GM12878 (cell line): ENCODE measurements around the gene BBS10. TPM values are rescaled to one million over a fixed set of nuclear protein-coding genes. Genes with fewer than 3 reads are reported as not detected.

Experiments used
- ATAC-seq: fragments of 200-7000 bp; cut with Tn5 transposase; 3 replicates; pipeline ENCODE4 v1.9.1; 2020; ENCODE audit warnings: mild to moderate bottlenecking, moderate library complexity
- BruUV-seq: library from RNA; stranded (reverse); fragments of 400-500 nt; replicated peaks from 2 replicates; lab custom pipeline; 2021; lab: Mats Ljungman, UMichigan
- CTCF ChIA-PET: fragments of 300-600 bp; sonication (Branson Sonifier 250); formaldehyde crosslinking; extraction: SDS; loops from one replicate; lab custom pipeline; 2021; ENCODE audit warnings: inconsistent platforms; lab: Yijun Ruan, JAX
- POLR2A ChIA-PET: fragments of 350-600 bp; formaldehyde crosslinking; extraction: SDS; loops from one replicate; lab custom pipeline; 2021; ENCODE audit warnings: inconsistent platforms; lab: Charles Lee
- RAD21 ChIA-PET: fragments of 300-600 bp; sonication (Branson Sonifier 250); formaldehyde crosslinking; loops from one replicate; lab custom pipeline; 2023; ENCODE audit warnings: antibody characterized with exemption; ENCODE audit not compliant: unreplicated experiment; lab: Charles Lee
- SMC1A ChIA-PET: fragments of 300-600 bp; sonication (Branson Sonifier 250); formaldehyde crosslinking; loops from one replicate; lab custom pipeline; 2023; ENCODE audit not compliant: unreplicated experiment, uncharacterized antibody; lab: Charles Lee
- DNase-seq: peaks from one replicate; pipeline ENCODE4 v3.0.0-alpha.2; 2011; ENCODE audit warnings: low read depth, low spot score
- FAIRE-seq: peaks from 3 replicates; lab custom pipeline; 2011; peaks lifted over from hg19 to GRCh38; lab: Jason Lieb, UNC
- H2AFZ ChIP-seq: 2 replicates; pipeline ENCODE4 v1.6.0; 2011; ENCODE audit warnings: low read depth, low read length, control low read depth; ENCODE audit not compliant: control insufficient read depth
- H3K27ac ChIP-seq: 2 replicates; pipeline ENCODE4 v1.5.1; 2011; ENCODE audit warnings: control low read depth; ENCODE audit not compliant: control insufficient read depth, insufficient read depth
- H3K27me3 ChIP-seq, 2 experiments: replicated peaks in 1 of 2; 2 replicates each; pipeline versions ENCODE4 v1.6.0 to v1.6.1; 2011; ENCODE audit warnings: low read length in 1 of 2; ENCODE audit not compliant: control insufficient read depth in 2 of 2, insufficient read depth in 2 of 2
- H3K36me3 ChIP-seq, 2 experiments: 2 replicates each; pipeline ENCODE4 v1.5.1; 2011; ENCODE audit warnings: low read length in 1 of 2; ENCODE audit not compliant: control insufficient read depth in 2 of 2, insufficient read depth in 2 of 2
- H3K4me1 ChIP-seq: 2 replicates; pipeline ENCODE4 v1.6.1; 2011; ENCODE audit warnings: mild to moderate bottlenecking, low read length, moderate library complexity, mixed read lengths; ENCODE audit not compliant: control insufficient read depth, insufficient read depth
- H3K4me2 ChIP-seq: 2 replicates; pipeline ENCODE4 v1.6.0; 2011; ENCODE audit warnings: control low read depth; ENCODE audit not compliant: control insufficient read depth, insufficient read depth
- H3K4me3 ChIP-seq: fragments of 200-600 bp; sonication (generic); 2 replicates; pipeline ENCODE4 v1.5.1; 2016
- H3K79me2 ChIP-seq: 2 replicates; pipeline ENCODE4 v1.6.0; 2011; ENCODE audit warnings: low read length; ENCODE audit not compliant: control insufficient read depth, insufficient read depth
- H3K9ac ChIP-seq: 2 replicates; pipeline ENCODE4 v1.8.0; 2011; ENCODE audit warnings: low read length, control low read depth, mixed read lengths; ENCODE audit not compliant: control insufficient read depth, insufficient read depth
- H3K9me3 ChIP-seq: replicated peaks from 3 replicates; pipeline ENCODE4 v1.5.1; 2011; ENCODE audit warnings: mild to moderate bottlenecking, low read length; ENCODE audit not compliant: control insufficient read depth, insufficient read depth
- H4K20me1 ChIP-seq: 2 replicates; pipeline ENCODE4 v1.6.0; 2011; ENCODE audit not compliant: control insufficient read depth, insufficient read depth
- ATF7 ChIP-seq: fragments of 450-650 bp; IDR thresholded peaks from 2 replicates; pipeline ENCODE4 v1.6.1; 2016; ENCODE audit warnings: low read depth, mild to moderate bottlenecking
- CBFB ChIP-seq: IDR thresholded peaks from 2 replicates; pipeline ENCODE4 v1.6.1; 2016; ENCODE audit warnings: antibody characterized with exemption, low read depth
- EP300 ChIP-seq, 2 experiments: fragments of 150-350 bp in 1 of 2; IDR thresholded peaks; 2 replicates each; pipeline ENCODE4 v1.6.1; 2011 to 2012; ENCODE audit warnings: low read depth in 2 of 2, low read length in 2 of 2, borderline replicate concordance in 1 of 2, improper control_type of control experiment in 1 of 2, inconsistent platforms in 1 of 2; ENCODE audit not compliant: control insufficient read depth in 1 of 2
- ESRRA ChIP-seq: IDR thresholded peaks from 2 replicates; pipeline ENCODE4 v1.6.1; 2012; ENCODE audit warnings: mild to moderate bottlenecking, low read length, improper control_type of control experiment
- GATAD2B ChIP-seq: fragments of 450-650 bp; conservative IDR thresholded peaks from 2 replicates; pipeline ENCODE4 v1.6.1; 2017; ENCODE audit warnings: low read depth, mild to moderate bottlenecking, moderate library complexity
- HCFC1 ChIP-seq: fragments of 150-350 bp; IDR thresholded peaks from 2 replicates; pipeline ENCODE4 v1.6.1; 2014; ENCODE audit warnings: low read length
- NFYA ChIP-seq: IDR thresholded peaks from 2 replicates; pipeline ENCODE4 v1.6.1; 2011; ENCODE audit warnings: low read depth, mild to moderate bottlenecking, low read length, improper control_type of control experiment, borderline replicate concordance
- NFYB ChIP-seq: IDR thresholded peaks from 2 replicates; pipeline ENCODE4 v1.6.1; 2011; ENCODE audit warnings: low read depth, mild to moderate bottlenecking, low read length, improper control_type of control experiment, moderate library complexity; ENCODE audit not compliant: insufficient read depth
- RAD51 ChIP-seq: fragments of 450-650 bp; IDR thresholded peaks from 2 replicates; pipeline ENCODE4 v1.6.1; 2016; ENCODE audit warnings: moderate library complexity, mild to moderate bottlenecking, inconsistent platforms
- RELA ChIP-seq: fragments of 450-650 bp; IDR thresholded peaks from 2 replicates; pipeline ENCODE4 v1.8.0; 2014; ENCODE audit warnings: borderline replicate concordance; ENCODE audit not compliant: partially characterized antibody
- SMAD1 ChIP-seq: fragments of 450-650 bp; IDR thresholded peaks from 2 replicates; pipeline ENCODE4 v1.6.1; 2018; ENCODE audit warnings: mild to moderate bottlenecking, low read depth; ENCODE audit not compliant: partially characterized antibody
- TCF3 ChIP-seq: IDR thresholded peaks from 2 replicates; pipeline ENCODE4 v1.6.1; 2012; ENCODE audit warnings: low read depth, mild to moderate bottlenecking, low read length, borderline replicate concordance; ENCODE audit not compliant: insufficient read depth
- TCF7 ChIP-seq: IDR thresholded peaks from 2 replicates; pipeline ENCODE4 v1.6.1; 2014; ENCODE audit warnings: antibody characterized with exemption, borderline replicate concordance
- WGBS: methylation state at CpG from one replicate; pipeline ENCODE4 v1.1.6; 2016; ENCODE audit warnings: low lambda C conversion rate; ENCODE audit not compliant: insufficient replicate concordance, insufficient coverage; ENCODE audit errors: missing lambda C conversion rate; 5-methylcytosine and 5-hydroxymethylcytosine counted together
- in situ Hi-C: fragments of 300-500 bp; cut with MboI; formaldehyde crosslinking; loops from 9 replicates; pipeline ENCODE4 v1.14.3; 2018; ENCODE audit warnings: mixed read lengths
- intact Hi-C: fragments of 100-400 bp; cut with micrococcal nuclease; formaldehyde crosslinking; loops from one replicate; pipeline ENCODE4 v1.14.2; 2022; ENCODE audit not compliant: unreplicated experiment
- polyA plus RNA-seq, 11 experiments: library from polyadenylated mRNA; depleted of rRNA in 4 of 11; unstranded in 6 of 11; stranded (reverse) in 5 of 11; fragments of >200 nt; fragmentation: Nextera tagmentation in 4 of 11; fragmentation: Illumina TruSeq in 1 of 11; extraction: Ambion mirVana in 4 of 11; extraction: Trizol in 1 of 11; gene quantifications; 1 replicate in 1 of 11; 2 replicates in 10 of 11; pipeline versions ENCODE4 v1.2.1 to v1.2.3, GENCODE V29; 2011 to 2016; ENCODE audit warnings: inconsistent platforms in 2 of 11, missing spikeins in 2 of 11, low read depth in 1 of 11
- total RNA-seq, 4 experiments: library from RNA; depleted of rRNA in 3 of 4; stranded (reverse); fragments of >200 nt in 3 of 4; fragmentation: Illumina TruSeq in 1 of 4; extraction: Trizol in 1 of 4; gene quantifications; 2 replicates each; pipeline versions ENCODE4 v1.2.1 to v1.2.3, GENCODE V29; 2013 to 2021
- TF ChIP-seq, protein P1 (sequence below): IDR thresholded peaks from 2 replicates; pipeline ENCODE4 v1.6.1; 2011; ENCODE audit warnings: mild to moderate bottlenecking, low read depth, low read length, moderate library complexity; ENCODE audit not compliant: insufficient replicate concordance

BBS10 gene
- total and polyA plus RNA-seq, 10 of the 15 experiments (the other 5 are each of a cell fraction or from before 2014, with no cell fraction given): 1.2 to 9.8 (median 5.9) TPM

GRCh38 chr12:76360316-76360715 is 12.1 kb upstream of the BBS10 start:
- in situ Hi-C loops: no loop called here
- no peaks in the 10 kb centered on the region for H3K4me1 ChIP-seq
- DNase-seq: no peak
- H3K9me3 ChIP-seq: no peaks in the 10 kb centered on the region
- CTCF ChIA-PET: no interaction called here
- H3K4me2 ChIP-seq: no peak overlapping the region
- no TSS peak for BruUV-seq
- no peak overlapping the region for H3K27ac ChIP-seq
- H3K36me3 ChIP-seq: peaks cover 0 to 5% of the 10 kb centered on the region in 2 experiments; a peak in 1 of 4 replicates
- H3K27me3 ChIP-seq: no peaks in the 10 kb centered on the region
- no peaks in the 10 kb centered on the region for H3K79me2 ChIP-seq
- RAD21 ChIA-PET: no interaction called here
- H2AFZ ChIP-seq: no peak overlapping the region
- FAIRE-seq: no peak
- no peaks in the 10 kb centered on the region for H4K20me1 ChIP-seq
- WGBS: over 99% methylated on average over 9 of the region's 9 CpGs
- POLR2A ChIA-PET: no interaction called here
- TF ChIP-seq, protein P1, sequence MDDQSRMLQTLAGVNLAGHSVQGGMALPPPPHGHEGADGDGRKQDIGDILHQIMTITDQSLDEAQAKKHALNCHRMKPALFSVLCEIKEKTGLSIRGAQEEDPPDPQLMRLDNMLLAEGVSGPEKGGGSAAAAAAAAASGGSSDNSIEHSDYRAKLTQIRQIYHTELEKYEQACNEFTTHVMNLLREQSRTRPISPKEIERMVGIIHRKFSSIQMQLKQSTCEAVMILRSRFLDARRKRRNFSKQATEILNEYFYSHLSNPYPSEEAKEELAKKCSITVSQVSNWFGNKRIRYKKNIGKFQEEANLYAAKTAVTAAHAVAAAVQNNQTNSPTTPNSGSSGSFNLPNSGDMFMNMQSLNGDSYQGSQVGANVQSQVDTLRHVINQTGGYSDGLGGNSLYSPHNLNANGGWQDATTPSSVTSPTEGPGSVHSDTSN: no peak
- TF ChIP-seq ATF7 (no peak), TCF7 (no peak), EP300 (IDR thresholded peaks at IDR 0.05; ENCODE audit: borderline replicate concordance in 1 of 2, control insufficient read depth in 1 of 2, low read depth in 2 of 2, low read length in 2 of 2) (no peak), HCFC1 (no peak), GATAD2B (no peak)
- TF ChIP-seq, all 136 proteins: peak for 0
- intact Hi-C loops: no loop called here
- Histone ChIP-seq H3K4me3 (no peak overlapping the region), H3K9ac (no peak overlapping the region)
- no peak for ATAC-seq
- SMC1A ChIA-PET: no interaction called here

DNA sequence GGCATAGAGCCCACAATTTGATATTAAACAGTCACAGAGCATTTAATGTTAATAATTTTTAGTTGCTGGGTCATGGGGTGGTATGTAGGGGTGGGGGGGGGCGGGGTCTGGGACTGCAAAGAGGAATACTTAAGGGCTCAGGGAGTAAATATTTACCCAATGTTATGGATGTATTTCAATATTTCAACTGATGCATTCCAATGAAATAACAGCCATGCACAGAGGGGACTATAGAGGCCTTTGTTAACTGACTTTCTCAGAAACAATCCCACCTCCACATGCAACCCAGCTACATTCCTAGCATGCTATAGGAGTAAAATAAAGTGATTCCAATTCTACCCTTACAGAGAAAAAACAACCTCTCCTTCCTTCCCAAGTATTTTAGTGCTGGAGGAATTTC is 7.9 kb upstream of the BBS10 start:
- H3K27ac ChIP-seq: no peak overlapping the region
- POLR2A ChIA-PET: no interaction called here
- in situ Hi-C loops: no loop called here
- H3K27me3 ChIP-seq: no peaks in the 10 kb centered on the region
- peaks cover 0 to 5% of the 10 kb centered on the region in 2 experiments; a peak in 1 of 4 replicates for H3K36me3 ChIP-seq
- no peak for DNase-seq
- CTCF ChIA-PET: interaction anchor here (0.8 to 1.3 kb wide), 2 partner anchors 10 to 19 kb away, joined by 3 to 4 read pairs; no protein-coding TSS in a partner anchor
- ATAC-seq: no peak
- FAIRE-seq: no peak
- no peaks in the 10 kb centered on the region for H3K4me1 ChIP-seq
- BruUV-seq: no TSS peak
- 100% methylated on average over 1 of the region's 1 CpG for WGBS
- intact Hi-C loops: no loop called here
- no peak overlapping the region for H3K4me3 ChIP-seq
- H3K9me3 ChIP-seq: no peaks in the 10 kb centered on the region
- no peaks in the 10 kb centered on the region for H4K20me1 ChIP-seq
- no peak overlapping the region for H3K9ac ChIP-seq
- SMC1A ChIA-PET: interaction anchor here (1.0 kb wide), 2 partner anchors 8 to 150 kb away, joined by 3 read pairs; partner anchors contain the start of gene BBS10
- no peak overlapping the region for H2AFZ ChIP-seq
- TF ChIP-seq HCFC1: no peak
- no peak for TF ChIP-seq NFYA
- no peak for TF ChIP-seq SMAD1
- no peak for TF ChIP-seq RAD51
- TF ChIP-seq NFYB: no peak
- TF ChIP-seq TCF3: no peak
- no peak for TF ChIP-seq ESRRA
- no peak for TF ChIP-seq CBFB
- TF ChIP-seq RELA: no peak
- RAD21 ChIA-PET: no interaction called here
- H3K79me2 ChIP-seq: no peaks in the 10 kb centered on the region
- H3K4me2 ChIP-seq: no peak overlapping the region
